T-helper 9 cell (primary cell): ENCODE results near the gene EPHA2.

Experiments used
- DNase-seq: peaks from one replicate; pipeline ENCODE4 v3.0.0-alpha.2; 2020

Gene EPHA2

GRCh38 chr1:16149146-16149545, 6.7 kb downstream of the EPHA2 start:
- no peak for DNase-seq

- DNase-seq: no peak
These were observed 7.4 kb downstream of the EPHA2 start for GRCh38 chr1:16148329-16149092.

- no peak for DNase-seq
These were observed 8.5 kb downstream of the EPHA2 start for GRCh38 chr1:16147156-16147926.

- DNase-seq: no peak
These were observed 9.4 kb downstream of the EPHA2 start for GRCh38 chr1:16146279-16147155.

- DNase-seq: no peak
These were observed 10.1 kb downstream of the EPHA2 start for GRCh38 chr1:16145662-16146278.

GRCh38 chr1:16145030-16145661, 10.7 kb downstream of the EPHA2 start:
- DNase-seq: no peak

- DNase-seq: no peak
These were observed 11.4 kb downstream of the EPHA2 start for GRCh38 chr1:16144325-16145029.

GRCh38 chr1:16143566-16144324, 12.1 kb downstream of the EPHA2 start:
- no peak for DNase-seq

- DNase-seq: no peak
These were observed 12.8 kb downstream of the EPHA2 start for GRCh38 chr1:16143005-16143565.

GRCh38 chr1:16142383-16142995, 13.4 kb downstream of the EPHA2 start:
- DNase-seq: no peak

GRCh38 chr1:16141573-16142336, 14.1 kb downstream of the EPHA2 start:
- no peak for DNase-seq

- no peak for DNase-seq
These were observed 15.7 kb downstream of the EPHA2 start for GRCh38 chr1:16140068-16140596.

GRCh38 chr1:16139473-16139962, 16.4 kb downstream of the EPHA2 start:
- DNase-seq: no peak

GRCh38 chr1:16138772-16139221, 17.1 kb downstream of the EPHA2 start:
- DNase-seq: no peak

GRCh38 chr1:16137890-16138467, 17.9 kb downstream of the EPHA2 start:
- DNase-seq: no peak

GRCh38 chr1:16135501-16135900, 20.4 kb downstream of the EPHA2 start:
- DNase-seq: no peak

- no peak for DNase-seq
These were observed 21.0 kb downstream of the EPHA2 start for GRCh38 chr1:16134906-16135305.
